Retinal pigment epithelial cell (primary cell): ENCODE results near the gene VSNL1.

Experiments
- DNase-seq: peaks from one replicate; pipeline ENCODE4 v3.0.0-alpha.2; 2010; ENCODE audit warnings: low read depth
- H3K4me3 ChIP-seq: 2 replicates; pipeline ENCODE4 v1.5.1; 2011; ENCODE audit warnings: mild to moderate bottlenecking, low read length, control low read depth, moderate library complexity
- CTCF ChIP-seq: conservative IDR thresholded peaks from 2 replicates; pipeline ENCODE4 v1.5.1; 2011; ENCODE audit warnings: low read depth, low read length, control low read depth, inconsistent platforms

The VSNL1 gene

DNA sequence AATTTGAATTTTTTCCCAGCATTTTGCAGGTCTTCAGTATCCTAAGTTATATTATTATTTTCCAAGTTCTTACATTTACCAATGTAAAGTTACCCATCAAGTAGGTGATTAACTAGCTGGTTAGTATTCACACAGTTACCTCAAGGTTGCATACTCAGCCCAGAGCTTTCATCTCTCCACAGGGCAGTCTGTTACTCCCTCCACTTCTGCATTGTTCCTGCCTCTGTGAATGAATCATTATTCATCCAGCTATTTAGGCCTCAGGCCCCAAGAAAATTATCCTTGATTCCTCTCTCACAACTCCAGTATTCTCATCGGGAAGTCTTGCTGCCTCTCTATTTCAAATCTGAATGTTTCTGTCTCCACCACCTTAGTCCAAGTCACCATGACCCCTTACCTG lies 121.0 kb downstream of the VSNL1 start:
- no peak for DNase-seq
- no peak overlapping the region for H3K4me3 ChIP-seq
- no peak for TF ChIP-seq CTCF

DNA sequence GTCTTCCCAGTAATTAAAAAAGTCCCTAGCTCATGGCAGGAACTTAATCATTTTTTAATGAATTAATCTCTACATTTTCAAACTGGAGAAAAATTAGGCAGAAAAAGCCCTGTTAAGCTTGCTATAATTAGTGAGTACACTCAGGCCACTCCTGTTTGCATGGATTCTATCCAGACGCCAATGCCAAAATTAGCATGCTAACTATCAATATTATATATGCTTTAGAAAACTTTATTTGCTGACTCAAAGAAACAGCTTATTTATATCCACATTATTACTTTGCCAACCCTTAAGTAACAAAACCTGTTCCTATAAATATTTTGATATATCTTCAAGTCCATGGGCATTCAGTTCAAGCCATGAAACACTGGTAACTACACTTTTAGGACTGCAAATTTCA lies 122.2 kb downstream of the VSNL1 start:
- no peak overlapping the region for H3K4me3 ChIP-seq
- no peak for TF ChIP-seq CTCF
- no peak for DNase-seq

DNA sequence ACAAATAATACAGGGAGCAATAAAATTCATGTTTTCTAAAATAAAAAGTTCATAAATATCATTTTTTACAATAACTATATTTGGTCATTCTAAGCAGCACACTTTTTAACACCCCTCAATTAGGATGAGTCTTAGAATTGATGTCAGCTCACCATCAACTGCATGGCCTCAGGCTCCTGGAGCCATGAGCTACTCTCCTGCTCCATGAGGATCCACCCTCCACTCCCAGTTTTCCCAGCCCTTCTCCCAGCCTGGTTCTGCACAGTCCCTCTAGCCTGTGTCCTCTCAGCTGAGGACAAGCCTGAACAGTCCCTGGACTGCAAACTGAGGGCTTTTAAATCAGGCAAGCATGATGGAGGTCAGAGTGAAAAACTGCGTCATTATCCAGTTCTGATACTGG lies 124.0 kb downstream of the VSNL1 start:
- TF ChIP-seq CTCF, result no peak
- no peak overlapping the region for H3K4me3 ChIP-seq
- DNase-seq, result no peak

DNA sequence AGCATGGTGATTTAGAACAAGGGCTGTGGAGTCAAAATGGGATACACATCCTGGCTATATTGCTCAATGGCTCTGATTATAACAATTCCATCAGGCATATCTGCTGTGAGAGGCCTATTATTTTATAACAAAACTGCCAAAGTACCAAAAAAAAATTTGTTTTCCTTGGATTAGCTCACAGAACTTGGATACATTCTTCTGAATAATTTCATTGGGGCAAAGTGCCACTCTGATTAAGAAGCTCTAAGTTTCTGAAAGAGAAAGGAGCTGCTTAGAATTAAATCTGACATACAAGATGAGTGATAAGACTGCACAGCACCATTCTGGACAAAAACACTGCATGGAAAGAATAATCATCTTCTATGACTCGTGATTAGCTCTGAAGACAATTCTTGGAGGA lies 127.4 kb downstream of the VSNL1 start:
- no peak for TF ChIP-seq CTCF
- DNase-seq, result no peak
- H3K4me3 ChIP-seq, result no peak overlapping the region

GRCh38 chr2:17672583-17673317 lies 132.3 kb downstream of the VSNL1 start:
- DNase-seq, result peak; percentile 4
- no peak for TF ChIP-seq CTCF
- no peak overlapping the region for H3K4me3 ChIP-seq

GRCh38 chr2:17674817-17675216 lies 134.3 kb downstream of the VSNL1 start:
- no peak for DNase-seq
- TF ChIP-seq CTCF, result no peak
- no peak overlapping the region for H3K4me3 ChIP-seq

- H3K4me3 ChIP-seq, result no peak overlapping the region
- no peak for DNase-seq
- TF ChIP-seq CTCF, result no peak
Measured at GRCh38 chr2:17680119-17680518, 139.6 kb downstream of the VSNL1 start.
